IgD-negative memory B cell (primary cell): ENCODE measurements around the gene NRBF2. TPM values are rescaled to one million over a fixed set of nuclear protein-coding genes. Genes with fewer than 3 reads are reported as not detected.
"Not testable (repeated sequence)": the region's sequence is repeated elsewhere in the genome, so short reads cannot be mapped to it uniquely, and the experiment has no call there.

ENCODE experiments used
- H3K27ac Mint-ChIP-seq, 3 donors: one replicate each; pipeline ENCODE4 v1.8.0; 2020 to 2022; ENCODE audit warnings: mild to moderate bottlenecking in 3 of 3, mixed read lengths in 3 of 3, moderate library complexity in 1 of 3
- H3K27me3 Mint-ChIP-seq: one replicate; pipeline ENCODE4 v1.8.0; 2021; ENCODE audit warnings: mixed read lengths
- H3K36me3 Mint-ChIP-seq: one replicate; pipeline ENCODE4 v1.8.0; 2020; ENCODE audit warnings: mild to moderate bottlenecking, mixed read lengths
- H3K4me1 Mint-ChIP-seq, 3 donors: one replicate each; pipeline ENCODE4 v1.8.0; 2020 to 2022; ENCODE audit warnings: mixed read lengths in 3 of 3, mild to moderate bottlenecking in 1 of 3
- H3K4me3 Mint-ChIP-seq, 4 donors: one replicate each; pipeline ENCODE4 v1.8.0; 2020 to 2022; ENCODE audit warnings: mild to moderate bottlenecking in 4 of 4, mixed read lengths in 4 of 4, moderate library complexity in 3 of 4
- H3K9me3 Mint-ChIP-seq, 3 donors: one replicate each; pipeline ENCODE4 v1.8.0; 2020 to 2021; ENCODE audit warnings: mixed read lengths in 3 of 3, mild to moderate bottlenecking in 1 of 3
- polyA plus RNA-seq: library from polyadenylated mRNA; unstranded; fragments of 300-500 nt; fragmentation: Illumina TruSeq; gene quantifications from one replicate; pipeline ENCODE4 v1.2.3, GENCODE V29; 2021

NRBF2 gene
- polyA plus RNA-seq, 1 donor from 2014 or later = 24.2 TPM

- Mint-ChIP-seq H3K4me1 (peaks cover 42 to 53% (median 42%) of the 10 kb centered on the region in 3 donors), H3K27ac (no peak overlapping the region), H3K4me3 (no peak overlapping the region), H3K9me3 (no peaks in the 10 kb centered on the region), H3K36me3 (peaks cover 3% of the 10 kb centered on the region), H3K27me3 (no peaks in the 10 kb centered on the region)
These were observed 6.9 kb downstream of the NRBF2 start for GRCh38 chr10:63140077-63140476.

DNA sequence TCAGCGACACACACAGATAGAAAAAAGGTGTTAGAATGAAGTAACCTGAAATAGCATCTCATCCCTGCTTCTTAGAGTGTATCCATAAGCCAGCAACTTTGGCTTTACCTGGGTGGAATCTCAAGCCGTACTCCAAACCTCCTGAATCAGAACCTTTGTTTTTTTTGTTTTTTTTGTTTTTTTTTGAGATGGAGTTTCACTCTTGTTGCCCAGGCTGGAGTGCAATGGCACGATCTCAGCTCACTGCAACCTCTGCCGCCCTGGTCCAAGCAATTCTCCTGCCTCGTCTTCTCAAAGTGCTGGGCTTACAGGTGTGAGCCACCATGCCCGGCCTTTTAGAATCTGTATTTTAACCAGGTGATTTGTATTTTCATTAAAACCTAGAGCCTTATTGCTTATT is 9.0 kb downstream of the NRBF2 start:
- peak overlapping the region in 1 of 3 donors; percentile 63 for H3K27ac Mint-ChIP-seq

DNA sequence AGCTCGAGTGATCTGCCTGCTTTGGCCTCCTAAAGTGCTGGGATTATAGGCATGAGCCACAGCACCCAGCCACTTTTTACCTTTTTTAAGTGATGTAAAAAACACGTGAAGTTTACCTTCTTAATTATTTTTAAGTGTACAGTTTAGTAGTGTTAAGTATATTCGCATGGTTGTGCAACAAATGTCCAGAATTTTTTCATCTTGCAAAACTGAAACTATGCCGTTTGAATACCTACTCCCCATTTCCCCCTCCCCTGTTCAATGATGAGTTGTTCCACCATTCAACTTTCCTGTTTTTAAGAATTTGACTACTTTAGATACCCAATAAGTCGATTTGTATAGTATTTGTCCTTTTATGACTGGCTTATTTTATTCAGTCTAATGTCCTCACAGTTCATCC is 10.9 kb downstream of the NRBF2 start:
- Mint-ChIP-seq H3K36me3 (peaks cover 8% of the 10 kb centered on the region), H3K4me3 (peak overlapping the region in 1 of 4 donors; percentile 38), H3K9me3 (no peaks in the 10 kb centered on the region)

More for the DNA sequence above, 9.0 kb downstream of the NRBF2 start:
- peaks cover 38 to 53% (median 40%) of the 10 kb centered on the region in 3 donors for H3K4me1 Mint-ChIP-seq
- H3K9me3 Mint-ChIP-seq = no peaks in the 10 kb centered on the region
- no peaks in the 10 kb centered on the region for H3K27me3 Mint-ChIP-seq
- H3K4me3 Mint-ChIP-seq = peak overlapping the region in 2 of 4 donors; percentile 40 to 63
- peaks cover 8% of the 10 kb centered on the region for H3K36me3 Mint-ChIP-seq

GRCh38 chr10:63145782-63146181 is 12.7 kb downstream of the NRBF2 start:
- no peaks in the 10 kb centered on the region for H3K9me3 Mint-ChIP-seq
- H3K4me1 Mint-ChIP-seq = peaks cover 25 to 42% (median 42%) of the 10 kb centered on the region in 3 donors
- H3K27me3 Mint-ChIP-seq = no peaks in the 10 kb centered on the region
- H3K4me3 Mint-ChIP-seq = peak overlapping the region in 1 of 4 donors; percentile 73
- peak overlapping the region in 1 of 3 donors; percentile 41 for H3K27ac Mint-ChIP-seq
- peaks cover 10% of the 10 kb centered on the region for H3K36me3 Mint-ChIP-seq

More for the DNA sequence above, 10.9 kb downstream of the NRBF2 start:
- Mint-ChIP-seq H3K27ac (no peak overlapping the region), H3K4me1 (peaks cover 28 to 46% (median 42%) of the 10 kb centered on the region in 3 donors), H3K27me3 (no peaks in the 10 kb centered on the region)

DNA sequence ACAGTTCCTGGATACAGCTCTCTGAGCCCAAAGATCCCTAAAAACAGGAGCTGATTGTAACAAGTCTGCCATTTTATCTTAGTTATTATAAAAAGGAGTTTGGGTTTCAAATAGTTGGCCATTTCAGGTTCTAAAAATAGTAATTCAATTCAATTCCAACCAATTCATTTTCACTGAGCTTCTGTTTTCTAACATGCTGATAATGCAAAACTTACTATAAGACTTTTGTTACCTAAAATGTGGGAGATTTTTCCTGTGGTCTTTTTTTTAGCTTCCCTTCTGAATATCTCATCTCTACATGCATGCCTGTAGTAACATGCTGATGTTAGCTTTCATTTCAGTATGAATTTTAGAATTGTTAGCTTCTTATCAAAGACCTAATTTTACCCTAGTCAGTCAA is 13.4 kb downstream of the NRBF2 start:
- no peaks in the 10 kb centered on the region for H3K27me3 Mint-ChIP-seq
- no peaks in the 10 kb centered on the region for H3K9me3 Mint-ChIP-seq
- H3K4me3 Mint-ChIP-seq = no peak overlapping the region
- H3K36me3 Mint-ChIP-seq = peaks cover 10% of the 10 kb centered on the region
- peaks cover 24 to 41% (median 39%) of the 10 kb centered on the region in 3 donors for H3K4me1 Mint-ChIP-seq
- H3K27ac Mint-ChIP-seq = no peak overlapping the region

- Mint-ChIP-seq H3K27me3 (no peaks in the 10 kb centered on the region), H3K36me3 (peaks cover 7% of the 10 kb centered on the region), H3K4me1 (peaks cover 4 to 23% (median 18%) of the 10 kb centered on the region in 3 donors), H3K27ac (no peak overlapping the region), H3K9me3 (no peaks in the 10 kb centered on the region), H3K4me3 (no peak overlapping the region)
These were observed 17.6 kb downstream of the NRBF2 start for GRCh38 chr10:63150745-63151144.

DNA sequence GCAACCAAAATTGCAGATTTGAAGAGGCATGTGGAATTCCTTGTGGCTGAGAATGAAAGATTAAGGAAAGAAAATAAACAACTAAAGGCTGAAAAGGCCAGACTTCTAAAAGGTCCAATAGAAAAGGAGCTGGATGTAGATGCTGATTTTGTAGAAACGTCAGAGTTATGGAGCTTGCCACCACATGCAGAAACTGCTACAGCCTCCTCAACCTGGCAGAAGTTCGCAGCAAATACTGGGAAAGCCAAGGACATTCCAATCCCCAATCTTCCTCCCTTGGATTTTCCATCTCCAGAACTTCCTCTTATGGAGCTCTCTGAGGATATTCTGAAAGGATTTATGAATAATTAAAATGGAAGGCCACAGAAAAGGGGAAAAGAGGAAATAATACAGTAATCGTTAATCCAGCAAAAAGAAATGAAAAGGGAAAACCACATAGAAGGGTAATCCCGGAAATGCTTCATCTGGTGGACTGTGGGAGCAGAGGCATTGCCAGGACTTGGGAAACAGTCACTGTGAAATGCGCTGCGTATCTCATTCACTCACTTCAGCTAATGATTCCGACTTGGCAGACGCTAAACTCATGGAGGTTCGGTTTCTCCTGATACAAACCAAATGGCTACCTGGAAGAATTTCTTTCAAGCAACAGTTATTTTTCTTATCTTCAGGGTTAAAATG is 20.9 kb downstream of the NRBF2 start:
- not testable (repeated sequence) for H3K36me3 Mint-ChIP-seq, H3K27me3 Mint-ChIP-seq, H3K4me3 Mint-ChIP-seq, H3K27ac Mint-ChIP-seq, H3K9me3 Mint-ChIP-seq
- H3K4me1 Mint-ChIP-seq = peaks cover 7 to 10% (median 10%) of the 10 kb centered on the region in 3 donors

DNA sequence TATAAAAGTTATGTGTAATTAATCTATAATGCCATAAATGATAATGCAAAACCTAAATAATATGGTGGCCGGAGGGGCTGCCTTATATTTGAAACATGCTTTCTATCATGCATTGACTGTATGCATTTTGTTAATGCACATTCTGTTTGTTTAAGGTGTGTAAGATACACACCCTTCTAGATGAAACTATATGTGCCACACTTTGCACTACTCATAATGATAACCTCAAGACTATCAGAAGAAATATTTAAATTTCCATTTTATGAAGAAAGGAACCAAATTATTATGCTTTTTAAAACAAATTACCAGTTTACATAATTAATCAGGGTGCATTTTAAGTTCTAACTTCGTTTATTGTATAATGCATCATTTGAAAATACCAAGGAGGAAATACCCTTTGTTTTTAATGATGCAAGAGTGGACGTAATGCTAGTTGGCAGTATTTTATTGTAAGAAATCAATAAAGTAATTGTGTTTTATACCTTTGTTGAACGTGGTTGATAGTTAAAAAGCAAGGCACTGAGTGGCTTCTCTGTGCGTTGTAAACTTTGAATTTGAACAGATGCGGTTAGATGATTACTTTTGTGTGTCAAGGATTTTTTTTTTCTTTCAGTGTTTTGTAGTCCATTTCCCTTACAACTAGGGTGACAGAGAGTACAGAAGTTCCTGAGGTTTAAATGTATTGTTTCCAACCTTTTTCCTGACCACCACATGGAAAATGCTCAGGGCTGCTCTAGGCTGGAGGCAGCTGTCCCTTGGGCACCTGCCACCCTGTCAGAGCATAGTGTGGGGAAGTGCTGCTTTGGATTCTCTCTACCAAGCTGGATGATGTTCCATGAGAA is 21.6 kb downstream of the NRBF2 start:
- no peaks in the 10 kb centered on the region for H3K27me3 Mint-ChIP-seq
- peak overlapping the region in 1 of 3 donors; percentile 16 for H3K27ac Mint-ChIP-seq
- H3K4me3 Mint-ChIP-seq = peak overlapping the region in 1 of 4 donors; percentile 29

GRCh38 chr10:63155388-63156020 is 22.4 kb downstream of the NRBF2 start:
- Mint-ChIP-seq H3K36me3 (no peaks in the 10 kb centered on the region), H3K4me1 (peaks cover 4 to 10% (median 7%) of the 10 kb centered on the region in 3 donors), H3K27ac (peak overlapping the region in 2 of 3 donors; percentile 16 to 82), H3K9me3 (no peaks in the 10 kb centered on the region), H3K27me3 (no peaks in the 10 kb centered on the region), H3K4me3 (no peak overlapping the region)

More for the DNA sequence above, 21.6 kb downstream of the NRBF2 start:
- Mint-ChIP-seq H3K4me1 (peaks cover under 1 to 10% (median 8%) of the 10 kb centered on the region in 3 donors), H3K36me3 (no peaks in the 10 kb centered on the region), H3K9me3 (no peaks in the 10 kb centered on the region)

GRCh38 chr10:63156236-63156635 is 23.1 kb downstream of the NRBF2 start:
- Mint-ChIP-seq H3K4me1 (peaks cover 4 to 10% (median 5%) of the 10 kb centered on the region in 3 donors), H3K27ac (peak overlapping the region in 1 of 3 donors; percentile 82), H3K36me3 (no peaks in the 10 kb centered on the region), H3K4me3 (no peak overlapping the region), H3K27me3 (no peaks in the 10 kb centered on the region), H3K9me3 (no peaks in the 10 kb centered on the region)

DNA sequence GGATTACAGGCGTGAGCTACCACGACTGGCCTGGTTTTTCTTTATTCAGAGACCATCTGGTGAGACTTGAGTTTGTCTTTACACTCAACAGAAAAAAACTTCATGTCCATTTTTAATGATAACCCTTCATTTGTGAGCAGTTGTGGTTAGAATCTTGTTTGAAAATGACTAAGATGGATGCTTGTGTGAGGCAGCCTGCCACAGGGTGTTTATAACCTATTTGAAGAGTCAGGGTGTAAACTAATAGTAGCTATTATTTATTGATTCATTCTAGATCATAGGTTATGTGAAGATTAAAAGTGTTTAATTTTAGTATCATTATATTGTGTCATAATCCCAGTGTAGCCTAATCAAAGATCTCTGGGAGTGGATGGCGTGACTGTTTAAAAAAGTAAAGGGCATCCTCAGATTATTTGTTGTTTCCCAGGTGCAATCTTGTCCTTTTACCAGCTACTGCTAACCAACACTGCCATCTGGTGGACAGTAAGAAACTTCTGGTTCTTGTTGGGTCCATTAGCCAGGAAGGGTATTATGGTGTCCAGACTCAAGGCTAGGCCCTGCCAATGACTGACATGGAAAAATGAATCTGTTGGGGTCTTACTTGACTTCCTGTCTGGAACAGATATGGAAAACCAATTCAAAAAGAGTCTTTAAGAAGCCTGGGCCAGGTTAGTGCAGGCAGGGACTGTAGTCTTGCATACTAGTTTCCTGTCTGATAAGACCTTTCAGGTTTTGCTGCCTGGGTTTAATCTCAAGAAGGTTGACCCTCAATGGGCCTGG is 24.9 kb downstream of the NRBF2 start:
- Mint-ChIP-seq H3K9me3 (no peaks in the 10 kb centered on the region), H3K27ac (peak overlapping the region; percentile 3 to 57 (median 46)), H3K4me3 (no peak overlapping the region), H3K4me1 (peaks cover 6 to 16% (median 12%) of the 10 kb centered on the region in 3 donors), H3K27me3 (no peaks in the 10 kb centered on the region), H3K36me3 (no peaks in the 10 kb centered on the region)

- H3K27me3 Mint-ChIP-seq = no peaks in the 10 kb centered on the region
- peak overlapping the region in 1 of 4 donors; percentile 1 for H3K4me3 Mint-ChIP-seq
- peak overlapping the region in 2 of 3 donors; percentile 21 to 68 for H3K27ac Mint-ChIP-seq
- peaks cover 5 to 16% (median 13%) of the 10 kb centered on the region in 3 donors for H3K4me1 Mint-ChIP-seq
- H3K9me3 Mint-ChIP-seq = no peaks in the 10 kb centered on the region
- no peaks in the 10 kb centered on the region for H3K36me3 Mint-ChIP-seq
These were observed 28.5 kb downstream of the NRBF2 start for GRCh38 chr10:63161592-63161991.

DNA sequence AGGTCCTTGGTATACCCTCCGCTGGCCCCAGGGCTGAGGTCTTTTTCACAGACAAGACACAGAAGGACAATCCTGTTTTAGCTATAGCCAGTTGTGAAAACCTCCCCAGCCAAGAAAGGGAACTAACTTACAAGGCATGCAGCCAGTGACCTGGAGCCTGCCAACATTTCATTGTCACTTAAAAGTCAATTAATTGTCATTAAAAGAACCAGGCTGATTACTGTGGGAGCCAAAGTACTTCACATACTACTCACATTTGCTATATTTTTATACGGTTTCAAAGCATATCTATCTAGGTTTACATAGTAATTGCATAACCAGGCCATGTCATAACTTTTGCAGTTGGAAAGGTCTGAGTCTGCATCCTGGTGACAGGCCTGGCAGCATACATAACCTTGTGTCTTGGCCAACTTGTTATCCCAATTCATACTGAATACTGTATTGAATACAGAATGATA is 31.1 kb downstream of the NRBF2 start:
- peaks cover 2 to 25% (median 7%) of the 10 kb centered on the region in 3 donors for H3K4me1 Mint-ChIP-seq
- no peak overlapping the region for H3K4me3 Mint-ChIP-seq
- H3K9me3 Mint-ChIP-seq = no peaks in the 10 kb centered on the region
- peak overlapping the region in 1 of 3 donors; percentile 84 for H3K27ac Mint-ChIP-seq
- H3K36me3 Mint-ChIP-seq = peaks cover 2% of the 10 kb centered on the region
- no peaks in the 10 kb centered on the region for H3K27me3 Mint-ChIP-seq

GRCh38 chr10:63165249-63165648 is 32.1 kb downstream of the NRBF2 start:
- Mint-ChIP-seq H3K27me3 (no peaks in the 10 kb centered on the region), H3K9me3 (no peaks in the 10 kb centered on the region), H3K36me3 (peaks cover 3% of the 10 kb centered on the region), H3K4me3 (no peak overlapping the region), H3K4me1 (peaks cover 2 to 25% (median 7%) of the 10 kb centered on the region in 3 donors), H3K27ac (peak overlapping the region in 1 of 3 donors; percentile 42)
